ENCODE data around the gene CUTA. TPM values are rescaled to one million over a fixed set of nuclear protein-coding genes. Genes with fewer than 3 reads are reported as not detected.
A peak's percentile ranks its signal among the peaks of the same experiment; 100 is the strongest.

CUTA gene
- total and polyA plus RNA-seq, 2 of the 13 experiments (the other 11 are each of a cell fraction or from before 2014, with no cell fraction given) = 170 to 180 TPM

DNA sequence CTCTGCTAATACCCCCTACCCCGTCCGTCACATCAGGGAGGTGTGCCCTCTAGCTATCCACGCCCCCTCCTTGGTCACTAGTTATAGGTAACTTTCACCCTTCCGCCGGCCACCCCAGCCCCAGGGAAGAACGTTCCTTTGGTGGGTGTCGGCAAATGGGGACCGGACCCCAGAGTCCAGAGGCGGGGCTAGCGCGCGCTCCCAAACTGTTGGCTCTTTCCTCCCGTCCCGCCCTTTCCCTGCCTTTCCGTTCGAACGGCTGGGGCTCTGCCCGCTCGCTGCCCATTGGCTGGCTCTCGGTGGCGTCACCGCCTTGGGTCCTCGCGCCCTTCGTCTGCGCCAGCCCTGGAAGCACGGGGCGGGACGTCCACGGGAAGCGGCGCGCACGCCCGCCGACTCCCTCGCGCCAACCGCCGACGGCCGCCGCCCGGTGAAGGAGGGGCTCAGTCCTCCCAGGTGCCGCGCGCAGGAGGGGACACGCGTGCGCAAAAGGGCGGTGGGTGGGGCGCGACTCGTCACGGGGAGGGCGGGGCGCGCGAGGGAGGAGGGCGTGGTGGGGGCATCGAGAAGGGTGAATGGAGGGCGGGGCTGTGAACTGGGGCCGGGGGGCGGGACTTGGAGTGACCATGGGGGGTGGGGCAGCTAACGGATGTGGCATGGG is 7.7 kb downstream of the CUTA start (continued):
- TF ChIP-seq, protein P1, sequence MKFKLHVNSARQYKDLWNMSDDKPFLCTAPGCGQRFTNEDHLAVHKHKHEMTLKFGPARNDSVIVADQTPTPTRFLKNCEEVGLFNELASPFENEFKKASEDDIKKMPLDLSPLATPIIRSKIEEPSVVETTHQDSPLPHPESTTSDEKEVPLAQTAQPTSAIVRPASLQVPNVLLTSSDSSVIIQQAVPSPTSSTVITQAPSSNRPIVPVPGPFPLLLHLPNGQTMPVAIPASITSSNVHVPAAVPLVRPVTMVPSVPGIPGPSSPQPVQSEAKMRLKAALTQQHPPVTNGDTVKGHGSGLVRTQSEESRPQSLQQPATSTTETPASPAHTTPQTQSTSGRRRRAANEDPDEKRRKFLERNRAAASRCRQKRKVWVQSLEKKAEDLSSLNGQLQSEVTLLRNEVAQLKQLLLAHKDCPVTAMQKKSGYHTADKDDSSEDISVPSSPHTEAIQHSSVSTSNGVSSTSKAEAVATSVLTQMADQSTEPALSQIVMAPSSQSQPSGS (CRISPR knock-in tag; IDR thresholded peaks at IDR 0.05) = peak; percentile 97
- TF ChIP-seq, protein P2, sequence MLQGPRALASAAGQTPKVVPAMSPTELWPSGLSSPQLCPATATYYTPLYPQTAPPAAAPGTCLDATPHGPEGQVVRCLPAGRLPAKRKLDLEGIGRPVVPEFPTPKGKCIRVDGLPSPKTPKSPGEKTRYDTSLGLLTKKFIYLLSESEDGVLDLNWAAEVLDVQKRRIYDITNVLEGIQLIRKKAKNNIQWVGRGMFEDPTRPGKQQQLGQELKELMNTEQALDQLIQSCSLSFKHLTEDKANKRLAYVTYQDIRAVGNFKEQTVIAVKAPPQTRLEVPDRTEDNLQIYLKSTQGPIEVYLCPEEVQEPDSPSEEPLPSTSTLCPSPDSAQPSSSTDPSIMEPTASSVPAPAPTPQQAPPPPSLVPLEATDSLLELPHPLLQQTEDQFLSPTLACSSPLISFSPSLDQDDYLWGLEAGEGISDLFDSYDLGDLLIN (CRISPR knock-in tag; IDR thresholded peaks at IDR 0.05; ENCODE audit: borderline replicate concordance) = peak; percentile 98; the same call in 1 of the 2 replicates
- TF ChIP-seq, protein P3, sequence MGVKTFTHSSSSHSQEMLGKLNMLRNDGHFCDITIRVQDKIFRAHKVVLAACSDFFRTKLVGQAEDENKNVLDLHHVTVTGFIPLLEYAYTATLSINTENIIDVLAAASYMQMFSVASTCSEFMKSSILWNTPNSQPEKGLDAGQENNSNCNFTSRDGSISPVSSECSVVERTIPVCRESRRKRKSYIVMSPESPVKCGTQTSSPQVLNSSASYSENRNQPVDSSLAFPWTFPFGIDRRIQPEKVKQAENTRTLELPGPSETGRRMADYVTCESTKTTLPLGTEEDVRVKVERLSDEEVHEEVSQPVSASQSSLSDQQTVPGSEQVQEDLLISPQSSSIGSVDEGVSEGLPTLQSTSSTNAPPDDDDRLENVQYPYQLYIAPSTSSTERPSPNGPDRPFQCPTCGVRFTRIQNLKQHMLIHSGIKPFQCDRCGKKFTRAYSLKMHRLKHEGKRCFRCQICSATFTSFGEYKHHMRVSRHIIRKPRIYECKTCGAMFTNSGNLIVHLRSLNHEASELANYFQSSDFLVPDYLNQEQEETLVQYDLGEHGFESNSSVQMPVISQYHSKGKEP (CRISPR knock-in tag; IDR thresholded peaks at IDR 0.05) = peak; percentile 87; the same call in 1 of the 2 replicates
- TF ChIP-seq ZNF329 (CRISPR knock-in tag; IDR thresholded peaks at IDR 0.05; ENCODE audit: low read depth) (peak; percentile 89; the same call in 1 of the 2 replicates), KDM1A (CRISPR knock-in tag; IDR thresholded peaks at IDR 0.05) (no peak), TOPORS (CRISPR knock-in tag; IDR thresholded peaks at IDR 0.05) (peak; percentile 99), SIN3B (IDR thresholded peaks at IDR 0.05; ENCODE audit: low read length) (peak; percentile 78), TEAD2 (CRISPR knock-in tag; IDR thresholded peaks at IDR 0.05) (peak; percentile 65; the same call in 1 of the 2 replicates), KDM2A (CRISPR knock-in tag; IDR thresholded peaks at IDR 0.05; ENCODE audit: borderline replicate concordance, low read depth) (peak; percentile 99), RAD21 (CRISPR knock-in tag; IDR thresholded peaks at IDR 0.05) (peak; percentile 25; the same call in 1 of the 2 replicates), ZNF205 (CRISPR knock-in tag; IDR thresholded peaks at IDR 0.05) (peak; percentile 75; the same call in 1 of the 2 replicates), ZKSCAN1 (IDR thresholded peaks at IDR 0.05; ENCODE audit: low read length) (no peak), ZSCAN12 (CRISPR knock-in tag; IDR thresholded peaks at IDR 0.05) (peak; percentile 86; the same call in 1 of the 2 replicates), NBN (conservative IDR thresholded peaks at IDR 0.05) (no peak)
- TF ChIP-seq, protein P4, sequence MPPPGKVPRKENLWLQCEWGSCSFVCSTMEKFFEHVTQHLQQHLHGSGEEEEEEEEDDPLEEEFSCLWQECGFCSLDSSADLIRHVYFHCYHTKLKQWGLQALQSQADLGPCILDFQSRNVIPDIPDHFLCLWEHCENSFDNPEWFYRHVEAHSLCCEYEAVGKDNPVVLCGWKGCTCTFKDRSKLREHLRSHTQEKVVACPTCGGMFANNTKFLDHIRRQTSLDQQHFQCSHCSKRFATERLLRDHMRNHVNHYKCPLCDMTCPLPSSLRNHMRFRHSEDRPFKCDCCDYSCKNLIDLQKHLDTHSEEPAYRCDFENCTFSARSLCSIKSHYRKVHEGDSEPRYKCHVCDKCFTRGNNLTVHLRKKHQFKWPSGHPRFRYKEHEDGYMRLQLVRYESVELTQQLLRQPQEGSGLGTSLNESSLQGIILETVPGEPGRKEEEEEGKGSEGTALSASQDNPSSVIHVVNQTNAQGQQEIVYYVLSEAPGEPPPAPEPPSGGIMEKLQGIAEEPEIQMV (CRISPR knock-in tag; IDR thresholded peaks at IDR 0.05; ENCODE audit: low read depth) = peak; percentile 88
- TF ChIP-seq, protein P5, sequence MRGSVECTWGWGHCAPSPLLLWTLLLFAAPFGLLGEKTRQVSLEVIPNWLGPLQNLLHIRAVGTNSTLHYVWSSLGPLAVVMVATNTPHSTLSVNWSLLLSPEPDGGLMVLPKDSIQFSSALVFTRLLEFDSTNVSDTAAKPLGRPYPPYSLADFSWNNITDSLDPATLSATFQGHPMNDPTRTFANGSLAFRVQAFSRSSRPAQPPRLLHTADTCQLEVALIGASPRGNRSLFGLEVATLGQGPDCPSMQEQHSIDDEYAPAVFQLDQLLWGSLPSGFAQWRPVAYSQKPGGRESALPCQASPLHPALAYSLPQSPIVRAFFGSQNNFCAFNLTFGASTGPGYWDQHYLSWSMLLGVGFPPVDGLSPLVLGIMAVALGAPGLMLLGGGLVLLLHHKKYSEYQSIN (CRISPR knock-in tag; IDR thresholded peaks at IDR 0.05; ENCODE audit: borderline replicate concordance) = no peak

Measured in HepG2 (cell line).